RWPE2 (cell line): Measurements from ENCODE around the gene UBXN10.

Source experiments
- ATAC-seq: fragments of 200-7000 bp; cut with Tn5 transposase; 3 replicates; pipeline ENCODE4 v1.9.1; 2021; ENCODE audit warnings: low read depth
- DNase-seq: peaks from one replicate; pipeline ENCODE4 v3.0.0-alpha.2; 2020; ENCODE audit warnings: low spot score
- H3K27ac ChIP-seq: fragments of 450-650 bp; 2 replicates; pipeline ENCODE4 v1.5.1; 2017; ENCODE audit warnings: mild to moderate bottlenecking; ENCODE audit not compliant: poor library complexity, severe bottlenecking
- H3K27me3 ChIP-seq: fragments of 250-450 bp; sonication (Bioruptor Pico); 2 replicates; pipeline ENCODE4 v1.5.1; 2021; ENCODE audit warnings: mild to moderate bottlenecking, moderate library complexity; ENCODE audit not compliant: insufficient read depth, poor library complexity, severe bottlenecking
- H3K36me3 ChIP-seq: fragments of 250-450 bp; sonication (Bioruptor Pico); 2 replicates; pipeline ENCODE4 v1.5.1; 2020; ENCODE audit warnings: low read depth, mild to moderate bottlenecking, moderate library complexity
- H3K4me1 ChIP-seq: fragments of 250-450 bp; sonication (Bioruptor Pico); 2 replicates; pipeline ENCODE4 v1.5.1; 2021; ENCODE audit warnings: mild to moderate bottlenecking, moderate library complexity; ENCODE audit not compliant: insufficient read depth, poor library complexity, severe bottlenecking
- H3K4me3 ChIP-seq: fragments of 250-450 bp; sonication (Bioruptor Pico); 2 replicates; pipeline ENCODE4 v1.5.1; 2021; ENCODE audit warnings: mild to moderate bottlenecking, moderate library complexity; ENCODE audit not compliant: severe bottlenecking
- H3K9me3 ChIP-seq: fragments of 250-450 bp; sonication (Bioruptor Pico); 2 replicates; pipeline ENCODE4 v1.5.1; 2021; ENCODE audit warnings: mild to moderate bottlenecking, moderate library complexity; ENCODE audit not compliant: severe bottlenecking
- CTCF ChIP-seq: fragments of 450-650 bp; IDR thresholded peaks from one replicate; pipeline ENCODE4 v1.5.1; 2017; ENCODE audit warnings: mild to moderate bottlenecking, moderate library complexity; ENCODE audit not compliant: poor library complexity, severe bottlenecking

The UBXN10 gene

GRCh38 chr1:20187103-20187812 lies 1.4 kb downstream of the UBXN10 start:
- ATAC-seq (no peak), DNase-seq (no peak)
- TF ChIP-seq CTCF, result no peak
- H3K4me3 ChIP-seq, result no peak overlapping the region
- H3K36me3 ChIP-seq, result no peaks in the 10 kb centered on the region
- no peaks in the 10 kb centered on the region for H3K27me3 ChIP-seq
- H3K4me1 ChIP-seq, result no peaks in the 10 kb centered on the region
- no peaks in the 10 kb centered on the region for H3K9me3 ChIP-seq
- no peak overlapping the region for H3K27ac ChIP-seq

- H3K27me3 ChIP-seq, result no peaks in the 10 kb centered on the region
- ATAC-seq (no peak), DNase-seq (no peak)
- no peak overlapping the region for H3K27ac ChIP-seq
- no peak overlapping the region for H3K4me3 ChIP-seq
- H3K4me1 ChIP-seq, result no peaks in the 10 kb centered on the region
- H3K9me3 ChIP-seq, result no peaks in the 10 kb centered on the region
- no peak for TF ChIP-seq CTCF
- H3K36me3 ChIP-seq, result no peaks in the 10 kb centered on the region
Measured at GRCh38 chr1:20187813-20188454, 2.0 kb downstream of the UBXN10 start.

- no peak for DNase-seq
Measured at GRCh38 chr1:20188455-20188817, 2.5 kb downstream of the UBXN10 start.

GRCh38 chr1:20189664-20190063 lies 3.8 kb downstream of the UBXN10 start:
- Histone ChIP-seq H3K27ac (no peak overlapping the region), H3K4me3 (no peak overlapping the region), H3K27me3 (no peaks in the 10 kb centered on the region), H3K36me3 (no peaks in the 10 kb centered on the region), H3K4me1 (no peaks in the 10 kb centered on the region), H3K9me3 (no peaks in the 10 kb centered on the region)
- no peak for TF ChIP-seq CTCF
- DNase-seq (no peak), ATAC-seq (no peak)

More at GRCh38 chr1:20188455-20188817, 2.5 kb downstream of the UBXN10 start:
- H3K4me3 ChIP-seq, result no peak overlapping the region
- H3K27ac ChIP-seq, result no peak overlapping the region
- H3K36me3 ChIP-seq, result no peaks in the 10 kb centered on the region
- H3K4me1 ChIP-seq, result no peaks in the 10 kb centered on the region
- no peak for TF ChIP-seq CTCF
- H3K27me3 ChIP-seq, result no peaks in the 10 kb centered on the region
- ATAC-seq, result no peak
- H3K9me3 ChIP-seq, result no peaks in the 10 kb centered on the region
